Motor neuron (in vitro differentiated cells): Measurements from ENCODE around the gene LMO7. TPM values are rescaled to one million over a fixed set of nuclear protein-coding genes. Genes with fewer than 3 reads are reported as not detected.
A peak's percentile ranks its signal among the peaks of the same experiment; 100 is the strongest.
"Not testable (repeated sequence)": the region's sequence is repeated elsewhere in the genome, so short reads cannot be mapped to it uniquely, and the experiment has no call there.

Source experiments
- ATAC-seq, 8 experiments: fragments of 200-7000 bp; cut with Tn5 transposase; replicated peaks in 6 of 8; 2 replicates each; pipeline ENCODE4 v1.8.0; 2021; ENCODE audit warnings: mild to moderate bottlenecking in 8 of 8, moderate library complexity in 8 of 8
- H3K27ac ChIP-seq, 2 donors: fragments of 250-450 bp; sonication (Bioruptor Pico); 2 replicates each; pipeline ENCODE4 v1.9.0; 2021; ENCODE audit warnings: antibody characterized with exemption in 2 of 2, mild to moderate bottlenecking in 2 of 2, moderate library complexity in 1 of 2
- H3K4me1 ChIP-seq, 2 donors: fragments of 250-450 bp; sonication (Bioruptor Pico); replicated peaks in 1 of 2; 2 replicates each; pipeline ENCODE4 v1.6.1; 2021; ENCODE audit warnings: antibody characterized with exemption in 2 of 2, mild to moderate bottlenecking in 2 of 2, moderate library complexity in 1 of 2
- H3K4me3 ChIP-seq, 5 donors: fragments of 250-450 bp; sonication (Bioruptor Pico); 2 replicates each; pipeline ENCODE4 v1.9.0; 2021; ENCODE audit warnings: antibody characterized with exemption in 5 of 5, mild to moderate bottlenecking in 5 of 5, moderate library complexity in 4 of 5
- WGBS, 10 experiments: fragments of 450-650 bp; shearing (Covaris generic); methylation state at CpG; one replicate each; pipeline ENCODE4 v1.0.0; 2022; 5-methylcytosine and 5-hydroxymethylcytosine counted together
- in situ Hi-C, 9 experiments: fragments of 400-800 bp; cut with MboI; loops; one replicate each; pipeline ENCODE4 v1.15.0; 2021; ENCODE audit warnings: low sequenced_read_pairs in 9 of 9, low pct_unique_long_range_greater_than_20kb in 2 of 9; ENCODE audit not compliant: unreplicated experiment in 9 of 9
- total RNA-seq, 8 experiments: library from RNA; unstranded; fragments of 300-600 nt; gene quantifications; 2 replicates each; pipeline versions ENCODE4 v1.2.3 to v1.2.4, GENCODE V29; 2022

The LMO7 gene
- total RNA-seq, 8 experiments from 2014 or later: 3.5 to 1,519 (median 32.1) TPM

DNA sequence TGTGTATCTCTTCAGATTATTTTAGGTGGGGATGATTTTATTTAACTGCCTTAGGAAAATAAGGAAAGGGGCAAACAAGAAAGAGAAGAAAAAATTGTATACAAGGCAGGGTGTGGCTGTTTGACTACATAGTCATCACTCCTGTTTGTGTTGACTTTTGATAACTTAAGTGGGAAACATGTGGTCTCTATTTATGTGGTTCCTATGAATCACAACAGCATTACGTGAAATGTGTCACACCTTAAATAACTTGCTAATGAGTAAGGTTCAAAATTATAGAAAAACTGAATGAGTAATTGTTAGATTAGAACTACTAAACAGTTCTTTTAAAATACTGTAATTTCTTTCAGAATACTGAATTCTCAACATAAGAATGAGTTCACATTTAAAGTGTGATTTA, 69.3 kb downstream of the LMO7 start:
- peak in 3 of 8 experiments; percentile 70 to 85 (median 81) for ATAC-seq
- Histone ChIP-seq H3K4me1 (no peaks in the 10 kb centered on the region), H3K27ac (no peak overlapping the region), H3K4me3 (no peak overlapping the region)
- in situ Hi-C loops: no loop called here
- 0 to 100% (median 89%) methylated on average over 1 of the region's 1 CpG; no CpG with 5 or more reads in 1 of the 10 experiments for WGBS, 10 experiments

DNA sequence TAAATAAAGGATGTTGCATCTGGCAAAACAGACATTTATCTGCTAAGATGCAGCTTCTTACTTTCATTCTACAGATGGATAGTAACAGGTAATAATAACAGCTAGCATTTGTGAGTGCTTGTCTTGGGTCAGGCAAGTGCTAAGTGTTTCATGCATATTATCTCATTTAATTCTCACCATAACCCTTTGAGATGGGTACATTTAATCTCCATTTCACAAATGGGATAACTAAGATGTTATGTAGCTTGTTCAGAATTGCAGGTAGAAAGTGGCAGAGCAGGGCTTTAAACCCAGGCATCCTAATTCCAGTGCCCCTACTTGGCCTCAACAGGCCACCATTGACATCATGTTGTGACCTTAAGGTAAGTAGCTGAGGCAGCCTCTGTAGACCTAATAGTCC, 69.8 kb downstream of the LMO7 start:
- no peak for ATAC-seq
- Histone ChIP-seq H3K4me3 (no peak overlapping the region), H3K4me1 (no peaks in the 10 kb centered on the region), H3K27ac (no peak overlapping the region)
- in situ Hi-C loops: no loop called here

- H3K4me3 ChIP-seq: no peak overlapping the region
- no peaks in the 10 kb centered on the region for H3K4me1 ChIP-seq
- in situ Hi-C loops: no loop called here
- no peak overlapping the region for H3K27ac ChIP-seq
- no peak for ATAC-seq
- 83 to 100% (median 98%) methylated on average over 1 to 2 of the region's 2 CpGs for WGBS, 10 experiments
Measured at GRCh38 chr13:75713852-75714251, 77.7 kb downstream of the LMO7 start.

- no peak overlapping the region for H3K27ac ChIP-seq
- H3K4me1 ChIP-seq: no peaks in the 10 kb centered on the region
- in situ Hi-C loops: no loop called here
- WGBS, 10 experiments: 45 to 95% (median 70%) methylated on average over 2 to 6 of the region's 6 CpGs; no CpG with 5 or more reads in 1 of the 10 experiments
- peak in 1 of 8 experiments; percentile 19 for ATAC-seq
- no peak overlapping the region for H3K4me3 ChIP-seq
Measured at GRCh38 chr13:75715601-75716523, 79.7 kb downstream of the LMO7 start.

DNA sequence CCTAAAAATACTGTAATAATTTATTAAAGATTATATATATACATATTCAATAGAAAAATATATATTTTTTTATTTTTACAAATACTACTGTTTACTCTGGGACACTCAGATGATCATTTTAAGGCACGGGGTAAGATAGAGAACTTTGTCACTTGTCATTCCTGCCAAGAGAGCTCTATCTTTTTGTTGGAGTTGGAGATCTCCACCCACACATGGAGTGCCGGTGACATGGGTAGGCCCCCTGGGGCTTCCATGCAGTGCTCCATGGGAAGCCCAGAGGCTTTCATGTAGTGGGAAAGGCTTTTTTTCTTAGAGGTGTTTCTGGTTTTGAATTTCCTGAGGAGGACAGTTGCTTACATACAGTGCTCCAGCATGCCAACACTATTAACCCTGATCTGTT, 81.4 kb downstream of the LMO7 start:
- in situ Hi-C loops: no loop called here
- H3K27ac ChIP-seq: no peak overlapping the region
- 61 to 100% (median 84%) methylated on average over 1 to 2 of the region's 2 CpGs for WGBS, 10 experiments
- H3K4me3 ChIP-seq: no peak overlapping the region
- ATAC-seq: no peak
- H3K4me1 ChIP-seq: no peaks in the 10 kb centered on the region

GRCh38 chr13:75721307-75721706, 85.2 kb downstream of the LMO7 start:
- Histone ChIP-seq H3K4me3 (no peak overlapping the region), H3K4me1 (peaks cover 0 to 11% of the 10 kb centered on the region in 2 donors), H3K27ac (no peak overlapping the region)
- no peak for ATAC-seq
- in situ Hi-C loops: no loop called here
- WGBS, 10 experiments: 90 to 100% (median 100%) methylated on average over 1 to 2 of the region's 2 CpGs; no CpG with 5 or more reads in 3 of the 10 experiments

DNA sequence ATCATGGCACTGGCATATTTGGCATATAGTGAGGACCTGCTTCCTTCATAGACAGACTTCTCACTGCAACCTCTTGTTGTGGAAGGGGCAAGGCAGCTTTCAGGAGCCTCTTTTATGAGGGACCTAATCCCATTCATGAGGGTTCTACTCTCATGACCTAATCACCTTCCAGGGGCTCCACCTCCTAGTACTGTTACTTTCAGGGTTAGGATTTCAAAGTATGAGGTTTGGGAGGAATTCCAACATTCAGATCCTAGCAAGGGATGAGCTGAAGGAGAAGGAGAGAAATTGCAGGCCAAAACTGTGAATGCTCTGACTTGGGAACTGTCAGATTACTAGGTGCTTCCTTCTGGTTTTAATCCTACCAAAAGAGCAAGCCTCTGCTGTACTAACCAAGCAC, 87.8 kb downstream of the LMO7 start:
- ATAC-seq: peak in 1 of 8 experiments; percentile 26
- in situ Hi-C loops: no loop called here
- no peak overlapping the region for H3K27ac ChIP-seq

DNA sequence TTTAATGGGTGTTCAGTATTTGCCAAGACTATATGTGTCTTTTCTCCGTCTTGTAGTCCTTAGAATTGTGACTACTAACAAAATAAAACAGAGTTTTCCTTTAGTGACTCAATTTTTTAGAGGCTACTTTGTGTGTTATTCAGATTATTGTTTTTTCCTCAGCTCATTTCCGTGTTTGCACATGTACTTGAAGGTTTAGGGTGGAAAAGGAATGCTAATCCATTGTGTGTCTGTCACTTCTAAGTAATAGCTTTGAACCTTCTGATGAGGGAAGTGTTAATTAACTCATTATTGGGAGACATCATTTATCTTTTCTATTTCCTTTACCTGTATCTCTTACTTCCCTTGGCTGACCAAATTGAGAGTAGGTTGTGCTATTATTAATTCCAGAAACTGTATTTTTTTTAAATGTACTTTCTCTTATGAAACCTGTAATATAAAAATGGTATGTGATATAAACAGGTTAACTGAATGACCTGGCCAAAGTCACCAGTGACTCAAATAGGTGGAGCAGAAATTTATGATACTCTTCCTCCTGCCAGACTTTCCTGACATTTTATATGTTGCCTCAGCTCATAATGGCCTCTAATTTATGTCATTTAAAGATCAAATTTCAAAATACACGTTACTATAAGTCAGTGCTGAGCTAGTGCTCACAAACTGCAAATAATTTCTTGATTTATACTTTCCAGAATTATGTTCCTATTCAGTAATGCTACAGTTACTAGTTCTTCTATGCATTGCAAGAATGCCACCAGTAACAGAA, 88.8 kb downstream of the LMO7 start:
- WGBS, 10 experiments: 40 to 82% (median 62%) methylated on average over 2 to 3 of the region's 3 CpGs
- H3K27ac ChIP-seq: no peak overlapping the region
- H3K4me1 ChIP-seq: peaks cover 2 to 13% of the 10 kb centered on the region in 2 donors
- no peak overlapping the region for H3K4me3 ChIP-seq
- peak in 1 of 8 experiments; percentile 42 for ATAC-seq
- in situ Hi-C loops: no loop called here

More for the DNA sequence above, 87.8 kb downstream of the LMO7 start:
- Histone ChIP-seq H3K4me1 (peaks cover 2 to 13% of the 10 kb centered on the region in 2 donors), H3K4me3 (no peak overlapping the region)

DNA sequence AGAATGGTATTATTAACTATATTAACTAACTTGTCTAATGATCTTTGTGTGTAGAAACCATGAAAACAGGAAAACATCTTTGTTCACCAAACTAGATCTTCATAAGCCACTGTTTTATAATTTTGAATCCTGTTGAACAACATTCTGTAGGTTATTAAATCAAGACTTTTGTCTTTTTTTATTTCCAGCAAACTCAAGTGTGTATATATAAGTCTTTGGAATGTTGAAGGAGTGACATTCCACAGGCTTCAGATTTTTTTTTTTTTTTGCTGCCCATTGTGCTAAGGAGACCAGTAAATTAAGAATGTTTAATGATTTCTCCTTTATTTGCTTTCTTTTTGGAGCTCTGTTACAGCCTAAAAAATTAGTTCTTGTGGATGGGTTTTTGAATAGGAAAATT, 89.6 kb downstream of the LMO7 start:
- Histone ChIP-seq H3K27ac (no peak overlapping the region), H3K4me1 (peaks cover 2 to 13% of the 10 kb centered on the region in 2 donors), H3K4me3 (no peak overlapping the region)
- in situ Hi-C loops: no loop called here
- ATAC-seq: no peak

GRCh38 chr13:75726306-75726705, 90.2 kb downstream of the LMO7 start:
- peaks cover 2 to 13% of the 10 kb centered on the region in 2 donors for H3K4me1 ChIP-seq
- in situ Hi-C loops: no loop called here
- no peak for ATAC-seq
- no peak overlapping the region for H3K4me3 ChIP-seq
- no peak overlapping the region for H3K27ac ChIP-seq
- 46 to 90% (median 80%) methylated on average over 1 to 2 of the region's 2 CpGs; no CpG with 5 or more reads in 1 of the 10 experiments for WGBS, 10 experiments

DNA sequence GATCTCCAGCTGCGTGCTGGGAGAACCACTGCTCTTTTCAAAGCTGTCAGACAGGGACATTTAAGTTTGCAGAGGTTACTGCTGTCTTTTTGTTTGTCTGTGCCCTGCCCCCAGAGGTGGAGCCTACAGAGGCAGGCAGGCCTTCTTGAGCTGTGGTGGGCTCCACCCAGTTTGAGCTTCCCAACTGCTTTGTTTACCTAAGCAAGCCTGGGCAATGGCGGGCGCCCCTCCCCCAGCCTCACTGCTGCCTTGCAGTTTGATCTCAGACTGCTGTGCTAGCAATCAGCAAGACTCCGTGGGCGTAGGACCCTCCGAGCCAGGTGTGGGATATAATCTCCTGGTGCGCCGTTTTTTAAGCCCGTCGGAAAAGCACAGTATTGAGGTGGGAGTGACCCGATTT, 97.0 kb downstream of the LMO7 start:
- in situ Hi-C loops, ATAC-seq, H3K4me3 ChIP-seq, H3K4me1 ChIP-seq, H3K27ac ChIP-seq: not testable (repeated sequence)
- 100% methylated on average over 1 of the region's 11 CpGs; no CpG with 5 or more reads in 9 of the 10 experiments for WGBS, 10 experiments

GRCh38 chr13:75736173-75736572, 100.0 kb downstream of the LMO7 start:
- ATAC-seq: peak in 3 of 8 experiments; percentile 80 to 88 (median 86)
- in situ Hi-C loops: no loop called here
- no peak overlapping the region for H3K4me3 ChIP-seq
- H3K4me1 ChIP-seq: no peaks in the 10 kb centered on the region
- H3K27ac ChIP-seq: no peak overlapping the region
- 22 to 95% (median 84%) methylated on average over 1 to 3 of the region's 3 CpGs for WGBS, 10 experiments

GRCh38 chr13:75738841-75739240, 102.7 kb downstream of the LMO7 start:
- no peaks in the 10 kb centered on the region for H3K4me1 ChIP-seq
- in situ Hi-C loops: no loop called here
- H3K27ac ChIP-seq: no peak overlapping the region
- no peak overlapping the region for H3K4me3 ChIP-seq
- no peak for ATAC-seq
- 78 to 100% (median 80%) methylated on average over 1 of the region's 1 CpG; no CpG with 5 or more reads in 4 of the 10 experiments for WGBS, 10 experiments
